Thyroid gland (tissue), 4 donors: Measurements from ENCODE around the gene RREB1.

ENCODE experiments used
- POLR2A ChIP-seq, 2 donors: fragments of 450-650 bp; IDR thresholded peaks; one replicate each; pipeline ENCODE4 v1.6.1; 2017; ENCODE audit warnings: antibody characterized with exemption in 2 of 2, mild to moderate bottlenecking in 2 of 2, moderate library complexity in 1 of 2
- TF ChIP-seq, protein P1 (sequence below), 6 experiments: fragments of 200-600 bp in 3 of 6; fragments of 450-650 bp in 3 of 6; sonication (generic) in 3 of 6; IDR thresholded peaks; one replicate each; pipeline ENCODE4 v1.5.1; 2016 to 2019; ENCODE audit warnings: antibody characterized with exemption in 6 of 6, mild to moderate bottlenecking in 2 of 6, inconsistent platforms in 1 of 6, moderate library complexity in 1 of 6

DNA sequence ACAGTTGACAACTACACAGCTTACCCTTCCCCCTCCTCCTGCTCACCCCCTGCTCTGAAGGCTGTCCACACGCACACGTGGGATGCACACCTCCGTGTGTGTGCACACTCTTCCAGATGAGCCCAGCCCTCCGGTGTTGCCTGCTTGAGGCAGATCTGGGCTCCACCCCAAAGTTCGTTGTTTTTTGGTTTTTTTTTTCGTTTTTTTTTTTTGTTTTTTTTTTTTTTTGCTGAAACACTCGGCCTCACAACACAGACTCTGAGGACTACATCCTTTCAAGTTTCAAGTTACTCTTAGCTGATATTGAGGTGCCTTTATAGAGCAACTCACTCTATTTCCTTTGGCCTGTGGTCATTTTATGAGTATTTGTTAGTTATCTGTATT lies 88.2 kb downstream of the RREB1 start:
- TF ChIP-seq, protein P1, sequence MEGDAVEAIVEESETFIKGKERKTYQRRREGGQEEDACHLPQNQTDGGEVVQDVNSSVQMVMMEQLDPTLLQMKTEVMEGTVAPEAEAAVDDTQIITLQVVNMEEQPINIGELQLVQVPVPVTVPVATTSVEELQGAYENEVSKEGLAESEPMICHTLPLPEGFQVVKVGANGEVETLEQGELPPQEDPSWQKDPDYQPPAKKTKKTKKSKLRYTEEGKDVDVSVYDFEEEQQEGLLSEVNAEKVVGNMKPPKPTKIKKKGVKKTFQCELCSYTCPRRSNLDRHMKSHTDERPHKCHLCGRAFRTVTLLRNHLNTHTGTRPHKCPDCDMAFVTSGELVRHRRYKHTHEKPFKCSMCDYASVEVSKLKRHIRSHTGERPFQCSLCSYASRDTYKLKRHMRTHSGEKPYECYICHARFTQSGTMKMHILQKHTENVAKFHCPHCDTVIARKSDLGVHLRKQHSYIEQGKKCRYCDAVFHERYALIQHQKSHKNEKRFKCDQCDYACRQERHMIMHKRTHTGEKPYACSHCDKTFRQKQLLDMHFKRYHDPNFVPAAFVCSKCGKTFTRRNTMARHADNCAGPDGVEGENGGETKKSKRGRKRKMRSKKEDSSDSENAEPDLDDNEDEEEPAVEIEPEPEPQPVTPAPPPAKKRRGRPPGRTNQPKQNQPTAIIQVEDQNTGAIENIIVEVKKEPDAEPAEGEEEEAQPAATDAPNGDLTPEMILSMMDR (IDR thresholded peaks at IDR 0.05) = no peak
- TF ChIP-seq POLR2A (IDR thresholded peaks at IDR 0.05) = no peak
